A549 (cell line): ENCODE data around the gene VWF. TPM values are rescaled to one million over a fixed set of nuclear protein-coding genes. Genes with fewer than 3 reads are reported as not detected.

Source experiments
- ATAC-seq, 2 experiments: fragments of 200-7000 bp in 1 of 2; fragments of >200 bp in 1 of 2; cut with Nextera tagmentation in 1 of 2; cut with Tn5 transposase in 1 of 2; 3 replicates each; pipeline versions ENCODE4 v1.8.0 to v1.9.1; 2018 to 2020; ENCODE audit warnings: mild to moderate bottlenecking in 1 of 2, moderate library complexity in 1 of 2
- CTCF ChIA-PET: fragments of 300-600 bp; sonication (Branson Sonifier 250); formaldehyde crosslinking; extraction: SDS; loops from one replicate; lab custom pipeline; 2021; ENCODE audit warnings: antibody characterized with exemption, inconsistent platforms; lab: Yijun Ruan, JAX
- POLR2A ChIA-PET: fragments of 350-600 bp; formaldehyde crosslinking; extraction: SDS; loops from one replicate; lab custom pipeline; 2021; ENCODE audit warnings: antibody characterized with exemption, inconsistent platforms; lab: Yijun Ruan, JAX
- DNase-seq, 2 experiments: peaks; one replicate each; pipeline versions ENCODE4 v3.0.0 to v3.0.0-alpha.2; 2011 to 2016; ENCODE audit warnings: low read depth in 1 of 2, low spot score in 1 of 2
- FAIRE-seq: peaks from 2 replicates; lab custom pipeline; 2011; peaks lifted over from hg19 to GRCh38; lab: Jason Lieb, UNC
- H3K27ac ChIP-seq, 2 experiments: fragments of >200 bp; sonication (Bioruptor Twin); formaldehyde crosslinking; 3 replicates each; pipeline ENCODE4 v1.5.1; 2016 to 2017
- H3K4me1 ChIP-seq: fragments of >200 bp; sonication (Bioruptor Twin); formaldehyde crosslinking; 3 replicates; pipeline ENCODE4 v1.6.1; 2016
- H3K4me2 ChIP-seq: fragments of >200 bp; sonication (Bioruptor Twin); formaldehyde crosslinking; 3 replicates; pipeline ENCODE4 v1.6.1; 2016
- H3K4me3 ChIP-seq: fragments of >200 bp; sonication (Bioruptor Twin); formaldehyde crosslinking; 3 replicates; pipeline ENCODE4 v1.5.1; 2016
- H3K9me3 ChIP-seq: fragments of >200 bp; sonication (Bioruptor Twin); formaldehyde crosslinking; 3 replicates; pipeline ENCODE4 v1.6.1; 2016
- CHD2 ChIP-seq: fragments of 150-350 bp; IDR thresholded peaks from 2 replicates; pipeline ENCODE4 v1.6.1; 2014; ENCODE audit warnings: low read length; ENCODE audit not compliant: partially characterized antibody
- FOSB ChIP-seq: fragments of 250-450 bp; sonication (Bioruptor Pico); IDR thresholded peaks from 2 replicates; pipeline ENCODE4 v1.5.0; 2020; ENCODE audit warnings: mild to moderate bottlenecking, moderate library complexity
- FOSL2 ChIP-seq, 2 experiments: fragments of 450-650 bp in 1 of 2; fragments of >200 bp in 1 of 2; sonication (Bioruptor Twin) in 1 of 2; formaldehyde crosslinking; IDR thresholded peaks; 2 replicates each; pipeline versions ENCODE4 v1.5.0 to v1.6.1; 2016 to 2020; ENCODE audit warnings: mild to moderate bottlenecking in 1 of 2, moderate library complexity in 1 of 2
- HEYL ChIP-seq: fragments of 250-450 bp; sonication (Bioruptor Pico); IDR thresholded peaks from 2 replicates; pipeline ENCODE4 v1.8.0; 2021; ENCODE audit warnings: mild to moderate bottlenecking, moderate library complexity
- JUN ChIP-seq, 2 experiments: fragments of >200 bp; sonication (Bioruptor Twin); formaldehyde crosslinking; IDR thresholded peaks; 2 replicates in 1 of 2; 3 replicates in 1 of 2; pipeline ENCODE4 v1.6.1; 2016 to 2017
- KDM1A ChIP-seq: fragments of 200-600 bp; sonication (generic); IDR thresholded peaks from 2 replicates; pipeline ENCODE4 v1.6.1; 2016; ENCODE audit warnings: low read depth, mild to moderate bottlenecking
- KDM5A ChIP-seq: fragments of 200-600 bp; sonication (generic); IDR thresholded peaks from 2 replicates; pipeline ENCODE4 v1.6.1; 2016; ENCODE audit warnings: antibody characterized with exemption, mild to moderate bottlenecking
- NFE2L2 ChIP-seq: fragments of 150-350 bp; conservative IDR thresholded peaks from 2 replicates; pipeline ENCODE4 v1.6.1; 2014; ENCODE audit warnings: low read length
- NPAS2 ChIP-seq: fragments of 250-450 bp; sonication (Bioruptor Pico); IDR thresholded peaks from 2 replicates; pipeline ENCODE4 v1.8.0; 2022; ENCODE audit warnings: mild to moderate bottlenecking, moderate library complexity, borderline replicate concordance
- NR3C1 ChIP-seq: fragments of >200 bp; sonication (Bioruptor Twin); formaldehyde crosslinking; IDR thresholded peaks from 3 replicates; pipeline ENCODE4 v1.6.1; 2017
- RARB ChIP-seq: fragments of 250-450 bp; sonication (Bioruptor Pico); IDR thresholded peaks from 2 replicates; pipeline ENCODE4 v1.8.0; 2021; ENCODE audit warnings: mild to moderate bottlenecking, moderate library complexity
- RFX5 ChIP-seq: fragments of 450-650 bp; IDR thresholded peaks from 2 replicates; pipeline ENCODE4 v1.7.1; 2014; ENCODE audit warnings: antibody characterized with exemption, mild to moderate bottlenecking, moderate library complexity
- RNF2 ChIP-seq: fragments of 200-600 bp; sonication (generic); IDR thresholded peaks from 2 replicates; pipeline ENCODE4 v1.6.1; 2016; ENCODE audit warnings: low read depth, mild to moderate bottlenecking, antibody characterized with exemption, moderate library complexity, borderline replicate concordance
- TP53 ChIP-seq: fragments of 250-450 bp; sonication (Bioruptor Pico); IDR thresholded peaks from 2 replicates; pipeline ENCODE4 v1.5.0; 2021; ENCODE audit warnings: mild to moderate bottlenecking, moderate library complexity
- ZC3H11A ChIP-seq: fragments of 450-650 bp; IDR thresholded peaks from 2 replicates; pipeline ENCODE4 v1.6.1; 2014; ENCODE audit warnings: antibody characterized with exemption, mild to moderate bottlenecking
- WGBS: methylation state at CpG from one replicate; pipeline ENCODE4 v1.1.6; 2017; ENCODE audit errors: missing lambda C conversion rate; 5-methylcytosine and 5-hydroxymethylcytosine counted together
- polyA plus RNA-seq, 4 experiments: library from polyadenylated mRNA; depleted of rRNA in 3 of 4; stranded (reverse); fragments of >200 nt; fragmentation: RNase III in 1 of 4; extraction: RNeasy Plus Mini Kit Qiagen cat#74134 plus additional on column Dnase treatment in 1 of 4; gene quantifications; 2 replicates in 3 of 4; 3 replicates in 1 of 4; pipeline ENCODE4 v1.2.3, GENCODE V29; 2011 to 2017
- TF ChIP-seq, protein P1 (sequence below): fragments of 200-600 bp; sonication (generic); IDR thresholded peaks from 2 replicates; pipeline ENCODE4 v1.6.1; 2016; ENCODE audit warnings: antibody characterized with exemption, mild to moderate bottlenecking, moderate library complexity
- TF ChIP-seq, protein P2 (sequence below): fragments of 150-350 bp; IDR thresholded peaks from 2 replicates; pipeline ENCODE4 v1.6.1; 2014; ENCODE audit warnings: low read depth, mild to moderate bottlenecking, low read length
- TF ChIP-seq, protein P3 (sequence below): fragments of 250-450 bp; sonication (Bioruptor Pico); IDR thresholded peaks from 2 replicates; pipeline ENCODE4 v1.5.0; 2020; ENCODE audit warnings: low read depth, mild to moderate bottlenecking, moderate library complexity
- TF ChIP-seq, protein P4 (sequence below): fragments of >200 bp; sonication (Bioruptor Twin); formaldehyde crosslinking; IDR thresholded peaks from 2 replicates; pipeline ENCODE4 v1.6.1; 2016

The VWF gene
- polyA plus RNA-seq, 2 of the 4 experiments (the other 2 are of a cell fraction): 0.01 TPM; not detected in 1

DNA sequence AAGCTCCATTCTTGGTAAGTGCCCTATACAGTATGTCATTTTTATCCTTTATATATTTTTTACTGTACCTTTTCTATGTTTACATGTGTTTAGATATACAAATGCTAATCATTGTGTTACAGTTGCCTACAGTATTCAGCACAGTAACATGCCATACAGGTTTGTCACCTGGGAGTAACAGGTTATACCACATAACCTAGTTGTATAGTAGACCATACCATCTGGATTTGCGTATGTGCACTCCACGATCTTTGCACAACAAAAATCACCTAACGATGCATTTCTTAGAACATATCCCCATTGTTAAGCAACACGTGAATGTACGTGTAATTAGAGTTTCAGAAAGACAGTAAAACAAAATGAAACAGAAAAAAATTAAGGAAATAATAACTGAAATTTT is 167.5 kb downstream of the VWF start:
- TF ChIP-seq, protein P1, sequence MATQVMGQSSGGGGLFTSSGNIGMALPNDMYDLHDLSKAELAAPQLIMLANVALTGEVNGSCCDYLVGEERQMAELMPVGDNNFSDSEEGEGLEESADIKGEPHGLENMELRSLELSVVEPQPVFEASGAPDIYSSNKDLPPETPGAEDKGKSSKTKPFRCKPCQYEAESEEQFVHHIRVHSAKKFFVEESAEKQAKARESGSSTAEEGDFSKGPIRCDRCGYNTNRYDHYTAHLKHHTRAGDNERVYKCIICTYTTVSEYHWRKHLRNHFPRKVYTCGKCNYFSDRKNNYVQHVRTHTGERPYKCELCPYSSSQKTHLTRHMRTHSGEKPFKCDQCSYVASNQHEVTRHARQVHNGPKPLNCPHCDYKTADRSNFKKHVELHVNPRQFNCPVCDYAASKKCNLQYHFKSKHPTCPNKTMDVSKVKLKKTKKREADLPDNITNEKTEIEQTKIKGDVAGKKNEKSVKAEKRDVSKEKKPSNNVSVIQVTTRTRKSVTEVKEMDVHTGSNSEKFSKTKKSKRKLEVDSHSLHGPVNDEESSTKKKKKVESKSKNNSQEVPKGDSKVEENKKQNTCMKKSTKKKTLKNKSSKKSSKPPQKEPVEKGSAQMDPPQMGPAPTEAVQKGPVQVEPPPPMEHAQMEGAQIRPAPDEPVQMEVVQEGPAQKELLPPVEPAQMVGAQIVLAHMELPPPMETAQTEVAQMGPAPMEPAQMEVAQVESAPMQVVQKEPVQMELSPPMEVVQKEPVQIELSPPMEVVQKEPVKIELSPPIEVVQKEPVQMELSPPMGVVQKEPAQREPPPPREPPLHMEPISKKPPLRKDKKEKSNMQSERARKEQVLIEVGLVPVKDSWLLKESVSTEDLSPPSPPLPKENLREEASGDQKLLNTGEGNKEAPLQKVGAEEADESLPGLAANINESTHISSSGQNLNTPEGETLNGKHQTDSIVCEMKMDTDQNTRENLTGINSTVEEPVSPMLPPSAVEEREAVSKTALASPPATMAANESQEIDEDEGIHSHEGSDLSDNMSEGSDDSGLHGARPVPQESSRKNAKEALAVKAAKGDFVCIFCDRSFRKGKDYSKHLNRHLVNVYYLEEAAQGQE: no peak
- TF ChIP-seq, protein P2, sequence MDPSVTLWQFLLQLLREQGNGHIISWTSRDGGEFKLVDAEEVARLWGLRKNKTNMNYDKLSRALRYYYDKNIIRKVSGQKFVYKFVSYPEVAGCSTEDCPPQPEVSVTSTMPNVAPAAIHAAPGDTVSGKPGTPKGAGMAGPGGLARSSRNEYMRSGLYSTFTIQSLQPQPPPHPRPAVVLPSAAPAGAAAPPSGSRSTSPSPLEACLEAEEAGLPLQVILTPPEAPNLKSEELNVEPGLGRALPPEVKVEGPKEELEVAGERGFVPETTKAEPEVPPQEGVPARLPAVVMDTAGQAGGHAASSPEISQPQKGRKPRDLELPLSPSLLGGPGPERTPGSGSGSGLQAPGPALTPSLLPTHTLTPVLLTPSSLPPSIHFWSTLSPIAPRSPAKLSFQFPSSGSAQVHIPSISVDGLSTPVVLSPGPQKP: no peak
- TF ChIP-seq RFX5: no peak
- TF ChIP-seq FOSL2 (IDR thresholded peaks at IDR 0.05): no peak
- TF ChIP-seq FOSL2 (CRISPR knock-in tag; IDR thresholded peaks at IDR 0.05): no peak
- TF ChIP-seq RNF2: no peak
- TF ChIP-seq, protein P3, sequence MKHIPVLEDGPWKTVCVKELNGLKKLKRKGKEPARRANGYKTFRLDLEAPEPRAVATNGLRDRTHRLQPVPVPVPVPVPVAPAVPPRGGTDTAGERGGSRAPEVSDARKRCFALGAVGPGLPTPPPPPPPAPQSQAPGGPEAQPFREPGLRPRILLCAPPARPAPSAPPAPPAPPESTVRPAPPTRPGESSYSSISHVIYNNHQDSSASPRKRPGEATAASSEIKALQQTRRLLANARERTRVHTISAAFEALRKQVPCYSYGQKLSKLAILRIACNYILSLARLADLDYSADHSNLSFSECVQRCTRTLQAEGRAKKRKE (CRISPR knock-in tag): no peak
- no peak for TF ChIP-seq FOSB (CRISPR knock-in tag)
- TF ChIP-seq JUN (IDR thresholded peaks at IDR 0.05): no peak
- TF ChIP-seq NPAS2 (CRISPR knock-in tag): no peak
- no peak for TF ChIP-seq RARB (CRISPR knock-in tag)
- TF ChIP-seq NFE2L2: no peak
- Histone ChIP-seq H3K27ac (no peak overlapping the region), H3K4me3 (no peak overlapping the region), H3K4me2 (no peak overlapping the region), H3K4me1 (no peaks in the 10 kb centered on the region), H3K9me3 (no peaks in the 10 kb centered on the region)
- FAIRE-seq (no peak), ATAC-seq (no peak), DNase-seq (no peak)
- POLR2A ChIA-PET: no interaction called here
- CTCF ChIA-PET: interaction anchor here (0.6 to 1.2 kb wide), 3 partner anchors 8 to 323 kb away, joined by 3 read pairs; no protein-coding TSS in a partner anchor
- WGBS: 17% methylated on average over 5 of the region's 5 CpGs

DNA sequence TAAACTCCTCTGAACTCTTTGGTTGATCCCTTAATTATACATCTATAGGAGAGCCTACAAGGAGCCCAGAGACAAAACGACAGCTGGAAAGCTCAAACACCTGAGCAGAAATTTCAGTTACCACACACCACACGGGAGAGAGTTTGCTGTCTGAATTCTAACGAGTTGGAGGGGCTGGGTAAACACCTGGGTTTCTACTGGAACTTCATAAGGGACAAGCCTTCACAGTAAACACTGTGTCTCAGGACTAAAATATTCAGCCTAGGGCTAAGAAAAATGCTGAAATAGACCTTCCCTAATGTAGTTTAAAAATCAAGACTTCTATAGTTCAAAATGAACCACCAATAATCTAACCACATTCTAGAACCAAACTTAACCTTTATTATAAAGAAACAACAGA is 169.8 kb downstream of the VWF start:
- POLR2A ChIA-PET: no interaction called here
- no peaks in the 10 kb centered on the region for H3K4me1 ChIP-seq
- FAIRE-seq: no peak

More for the DNA sequence above, 169.8 kb downstream of the VWF start:
- Histone ChIP-seq H3K4me3 (no peak overlapping the region), H3K4me2 (no peak overlapping the region), H3K27ac (no peak overlapping the region), H3K9me3 (no peaks in the 10 kb centered on the region)
- CTCF ChIA-PET: interaction anchor here (0.6 to 1.8 kb wide), 4 partner anchors 9 to 63 kb away, joined by 3 to 10 read pairs (median 3); no protein-coding TSS in a partner anchor
- ATAC-seq (no peak), DNase-seq (no peak)
- TF ChIP-seq RNF2: no peak
- TF ChIP-seq, protein P3 (CRISPR knock-in tag): no peak
- no peak for TF ChIP-seq CHD2
- no peak for TF ChIP-seq KDM1A
- TF ChIP-seq, protein P4, sequence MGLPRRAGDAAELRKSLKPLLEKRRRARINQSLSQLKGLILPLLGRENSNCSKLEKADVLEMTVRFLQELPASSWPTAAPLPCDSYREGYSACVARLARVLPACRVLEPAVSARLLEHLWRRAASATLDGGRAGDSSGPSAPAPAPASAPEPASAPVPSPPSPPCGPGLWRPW: no peak
- no peak for TF ChIP-seq ZC3H11A
- no peak for TF ChIP-seq NR3C1
- TF ChIP-seq TP53: no peak
- TF ChIP-seq KDM5A: no peak
- TF ChIP-seq HEYL: no peak
- no peak for TF ChIP-seq RARB (CRISPR knock-in tag)
- 2% methylated on average over 3 of the region's 3 CpGs for WGBS
